Uterus (tissue), 4 donors: ENCODE results near the gene SLC35D1. TPM values are rescaled to one million over a fixed set of nuclear protein-coding genes. Genes with fewer than 3 reads are reported as not detected.
A peak's percentile ranks its signal among the peaks of the same experiment; 100 is the strongest.

Source experiments
- DNase-seq, 2 donors: peaks; one replicate each; pipeline ENCODE4 v3.0.0-alpha.2; 2019 to 2020
- H3K27ac ChIP-seq, 2 donors: fragments of 200-600 bp; sonication (generic); 1 replicate in 1 of 2; 2 replicates in 1 of 2; pipeline ENCODE4 v1.5.1; 2016 to 2018
- H3K27me3 ChIP-seq, 2 donors: fragments of 200-600 bp; sonication (generic); one replicate each; pipeline ENCODE4 v1.5.1; 2018 to 2019; ENCODE audit warnings: control low read depth in 1 of 2
- H3K36me3 ChIP-seq, 2 donors: fragments of 200-600 bp; sonication (generic); one replicate each; pipeline ENCODE4 v1.5.1; 2019; ENCODE audit warnings: control low read depth in 1 of 2
- H3K4me1 ChIP-seq, 2 donors: fragments of 200-600 bp; sonication (generic); one replicate each; pipeline ENCODE4 v1.5.1; 2018 to 2019; ENCODE audit warnings: control low read depth in 1 of 2
- H3K4me3 ChIP-seq, 2 donors: fragments of 200-600 bp; sonication (generic); 1 replicate in 1 of 2; 2 replicates in 1 of 2; pipeline ENCODE4 v1.5.1; 2018 to 2019; ENCODE audit warnings: mild to moderate bottlenecking in 1 of 2
- H3K9me3 ChIP-seq, 2 donors: fragments of 200-600 bp; sonication (generic); one replicate each; pipeline ENCODE4 v1.5.1; 2019; ENCODE audit warnings: control low read depth in 1 of 2
- POLR2A ChIP-seq, 2 donors: fragments of 450-650 bp; IDR thresholded peaks; one replicate each; pipeline ENCODE4 v1.6.1; 2016; ENCODE audit warnings: antibody characterized with exemption in 2 of 2, mild to moderate bottlenecking in 1 of 2, moderate library complexity in 1 of 2
- intact Hi-C: fragments of 100-400 bp; cut with DNase I; formaldehyde crosslinking; loops from one replicate; pipeline ENCODE4 v1.15.1; 2023; ENCODE audit warnings: low total_unique reads
- total RNA-seq, 4 donors: library from RNA; depleted of rRNA in 3 of 4; stranded (reverse); fragments of >200 nt in 3 of 4; gene quantifications; one replicate each; pipeline versions ENCODE4 v1.1.0 to v1.2.4, GENCODE V29; 2014 to 2023
- TF ChIP-seq, protein P1 (sequence below), 4 experiments: fragments of 200-600 bp in 2 of 4; fragments of 450-650 bp in 2 of 4; sonication (generic) in 2 of 4; IDR thresholded peaks; one replicate each; pipeline ENCODE4 v1.5.1; 2016 to 2019; ENCODE audit warnings: antibody characterized with exemption in 4 of 4, mild to moderate bottlenecking in 2 of 4, moderate library complexity in 1 of 4
- donor health status: DM: yes; HTN: yes; CAD: no.

The SLC35D1 gene
- total RNA-seq, 4 donors from 2014 or later, result 5.0 to 21.8 (median 8.8) TPM

DNA sequence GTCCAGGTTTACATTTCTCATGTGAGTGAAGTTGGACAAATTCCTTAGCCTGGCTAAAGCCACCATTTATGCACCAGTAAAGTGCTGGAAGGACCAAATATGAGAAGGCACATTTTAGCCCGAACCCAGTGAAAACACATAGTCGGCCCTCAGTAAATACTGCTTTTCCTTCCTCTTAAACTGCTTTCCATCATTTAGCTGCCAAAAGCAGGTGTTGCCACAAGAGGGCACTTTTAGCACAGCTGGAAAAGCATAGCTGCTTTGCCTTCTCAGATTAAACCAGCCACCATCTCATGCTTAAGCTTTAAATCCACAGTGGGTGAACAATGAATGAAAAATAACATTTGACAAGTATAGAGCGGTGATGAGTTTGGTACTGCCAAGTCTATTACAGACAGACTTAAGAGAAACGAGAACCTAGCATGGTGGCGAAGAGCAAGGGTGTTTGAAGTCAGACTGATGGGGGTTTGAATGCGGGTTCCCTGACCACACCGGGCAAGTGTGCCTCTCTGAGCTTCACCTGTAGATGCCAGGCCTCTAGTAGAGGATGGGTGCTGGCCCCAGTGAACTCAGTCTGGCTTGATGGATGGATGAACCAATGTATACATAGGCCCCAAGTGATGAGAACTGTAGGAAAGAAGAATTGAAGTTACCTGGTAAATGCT, 57.8 kb downstream of the SLC35D1 start:
- Histone ChIP-seq H3K9me3 (no peaks in the 10 kb centered on the region), H3K4me1 (no peaks in the 10 kb centered on the region), H3K27me3 (no peaks in the 10 kb centered on the region), H3K27ac (no peak overlapping the region), H3K4me3 (no peak overlapping the region), H3K36me3 (no peaks in the 10 kb centered on the region)
- TF ChIP-seq, protein P1, sequence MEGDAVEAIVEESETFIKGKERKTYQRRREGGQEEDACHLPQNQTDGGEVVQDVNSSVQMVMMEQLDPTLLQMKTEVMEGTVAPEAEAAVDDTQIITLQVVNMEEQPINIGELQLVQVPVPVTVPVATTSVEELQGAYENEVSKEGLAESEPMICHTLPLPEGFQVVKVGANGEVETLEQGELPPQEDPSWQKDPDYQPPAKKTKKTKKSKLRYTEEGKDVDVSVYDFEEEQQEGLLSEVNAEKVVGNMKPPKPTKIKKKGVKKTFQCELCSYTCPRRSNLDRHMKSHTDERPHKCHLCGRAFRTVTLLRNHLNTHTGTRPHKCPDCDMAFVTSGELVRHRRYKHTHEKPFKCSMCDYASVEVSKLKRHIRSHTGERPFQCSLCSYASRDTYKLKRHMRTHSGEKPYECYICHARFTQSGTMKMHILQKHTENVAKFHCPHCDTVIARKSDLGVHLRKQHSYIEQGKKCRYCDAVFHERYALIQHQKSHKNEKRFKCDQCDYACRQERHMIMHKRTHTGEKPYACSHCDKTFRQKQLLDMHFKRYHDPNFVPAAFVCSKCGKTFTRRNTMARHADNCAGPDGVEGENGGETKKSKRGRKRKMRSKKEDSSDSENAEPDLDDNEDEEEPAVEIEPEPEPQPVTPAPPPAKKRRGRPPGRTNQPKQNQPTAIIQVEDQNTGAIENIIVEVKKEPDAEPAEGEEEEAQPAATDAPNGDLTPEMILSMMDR (IDR thresholded peaks at IDR 0.05), result peak; percentile 49 to 65 (median 62)
- TF ChIP-seq POLR2A (IDR thresholded peaks at IDR 0.05), result no peak
- peak; percentile 45 to 49 for DNase-seq
- intact Hi-C loops, result loop anchor here (5.0 kb wide), 1 partner anchor 151 kb away; no protein-coding TSS in a partner anchor

DNA sequence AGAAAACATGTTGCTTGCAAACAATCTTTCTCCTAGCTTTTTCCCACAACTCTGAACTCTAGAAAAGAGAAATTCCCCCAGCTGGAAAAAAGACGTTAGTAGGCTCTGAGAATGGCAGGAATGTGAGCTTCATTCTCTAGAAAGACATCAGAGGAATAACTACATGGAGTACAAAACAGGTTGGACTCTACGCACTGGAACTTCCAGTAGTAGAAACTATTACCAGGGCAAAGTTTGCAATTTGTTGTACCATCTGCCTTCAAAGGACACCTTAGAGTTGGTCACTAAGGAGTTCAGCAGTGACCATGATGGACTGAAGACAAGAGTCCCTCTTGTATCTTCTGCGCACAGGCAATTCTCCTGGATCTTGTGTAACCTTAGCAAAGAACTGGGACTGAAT, 60.9 kb downstream of the SLC35D1 start:
- intact Hi-C loops, result no loop called here
- Histone ChIP-seq H3K9me3 (no peaks in the 10 kb centered on the region), H3K4me1 (no peaks in the 10 kb centered on the region), H3K27me3 (no peaks in the 10 kb centered on the region), H3K4me3 (no peak overlapping the region), H3K36me3 (no peaks in the 10 kb centered on the region), H3K27ac (no peak overlapping the region)
- TF ChIP-seq POLR2A (IDR thresholded peaks at IDR 0.05), result no peak
- TF ChIP-seq, protein P1 (IDR thresholded peaks at IDR 0.05), result no peak
- DNase-seq, result no peak

DNA sequence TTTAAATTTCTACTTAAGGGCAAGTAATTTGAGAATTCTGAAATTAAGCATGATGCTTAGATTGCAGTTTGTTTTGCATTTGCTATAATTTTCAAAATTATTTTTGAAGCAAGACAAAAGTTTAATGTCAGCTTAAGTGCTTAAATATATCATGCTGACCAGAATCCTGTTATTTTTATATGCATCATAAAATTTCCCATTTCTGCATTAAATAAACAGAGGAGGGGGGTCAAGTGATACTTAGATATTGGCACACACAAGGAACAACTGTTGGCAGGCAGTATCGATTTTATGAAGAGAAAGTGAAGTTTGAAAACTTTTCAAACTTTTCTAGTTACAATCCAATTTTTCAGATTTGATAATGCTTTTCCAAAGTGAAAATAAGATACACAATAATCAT, 68.1 kb downstream of the SLC35D1 start:
- DNase-seq, result no peak
- no peak for TF ChIP-seq POLR2A (IDR thresholded peaks at IDR 0.05)
- TF ChIP-seq, protein P1 (IDR thresholded peaks at IDR 0.05), result no peak
- intact Hi-C loops, result no loop called here
- no peaks in the 10 kb centered on the region for H3K9me3 ChIP-seq
- H3K36me3 ChIP-seq, result no peaks in the 10 kb centered on the region
- no peak overlapping the region for H3K27ac ChIP-seq
- H3K4me1 ChIP-seq, result peaks cover 0 to 2% of the 10 kb centered on the region in 2 donors
- no peak overlapping the region for H3K4me3 ChIP-seq
- H3K27me3 ChIP-seq, result no peaks in the 10 kb centered on the region

DNA sequence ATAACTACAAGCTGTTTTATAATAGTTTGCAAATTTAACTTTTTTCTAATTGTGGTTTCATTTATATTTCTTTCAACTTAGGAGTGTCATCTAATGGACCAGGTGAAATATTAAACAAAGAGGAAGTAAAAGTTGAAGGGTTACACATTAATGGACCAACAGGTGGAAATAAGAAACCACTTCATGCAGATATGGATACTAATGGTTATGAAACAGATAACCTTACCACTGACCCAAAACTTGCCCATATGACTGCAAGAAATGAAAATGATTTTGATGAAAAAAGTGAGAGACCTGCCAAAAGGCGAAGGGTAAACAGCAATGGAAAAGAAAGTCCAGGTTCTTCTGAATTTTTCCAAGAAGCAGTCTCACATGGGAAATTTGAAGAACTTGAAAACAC, 69.5 kb downstream of the SLC35D1 start:
- DNase-seq, result no peak
- H3K4me1 ChIP-seq, result peaks cover 0 to 5% of the 10 kb centered on the region in 2 donors
- H3K27ac ChIP-seq, result no peak overlapping the region
- intact Hi-C loops, result no loop called here
- no peak overlapping the region for H3K4me3 ChIP-seq
- no peaks in the 10 kb centered on the region for H3K36me3 ChIP-seq
- no peaks in the 10 kb centered on the region for H3K9me3 ChIP-seq
- H3K27me3 ChIP-seq, result no peaks in the 10 kb centered on the region
- TF ChIP-seq, protein P1 (IDR thresholded peaks at IDR 0.05), result no peak
- no peak for TF ChIP-seq POLR2A (IDR thresholded peaks at IDR 0.05)

DNA sequence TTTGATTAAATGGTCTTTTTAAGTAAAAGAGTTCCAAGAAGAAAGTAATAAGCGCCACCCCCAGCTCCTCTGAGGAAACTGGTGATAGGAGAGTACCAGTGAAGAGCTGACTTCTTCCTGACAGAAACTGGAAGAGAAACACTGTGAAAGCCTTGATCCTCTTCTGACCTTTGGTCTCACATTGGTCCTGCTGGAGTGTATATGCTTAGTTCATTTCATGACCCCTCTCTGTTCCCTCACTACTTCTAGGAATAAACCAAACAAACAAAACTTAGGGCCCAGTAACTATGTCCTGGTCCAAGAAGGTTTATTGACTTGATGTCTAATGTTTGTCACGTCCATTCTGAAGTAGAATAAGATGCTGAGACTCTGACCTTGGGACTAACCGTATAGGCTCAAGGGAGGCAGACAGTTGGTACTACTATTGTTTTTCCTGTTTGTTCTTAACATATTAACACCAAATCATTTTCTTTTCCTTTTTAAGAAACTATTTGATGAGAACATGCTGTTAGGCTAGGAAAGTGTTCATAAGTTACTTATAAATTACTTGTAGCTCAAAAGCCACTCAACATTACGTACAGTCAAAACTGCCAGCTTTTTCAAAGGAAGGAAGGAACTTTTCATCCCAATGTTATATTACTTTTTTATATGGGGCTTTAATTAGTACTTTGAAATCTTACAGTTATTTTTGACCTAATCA, 71.2 kb downstream of the SLC35D1 start:
- Histone ChIP-seq H3K9me3 (no peaks in the 10 kb centered on the region), H3K4me3 (no peak overlapping the region), H3K27me3 (no peaks in the 10 kb centered on the region), H3K27ac (peak overlapping the region in 1 of 2 donors; percentile 64), H3K36me3 (no peaks in the 10 kb centered on the region), H3K4me1 (peaks cover 0 to 5% of the 10 kb centered on the region in 2 donors)
- no peak for TF ChIP-seq POLR2A (IDR thresholded peaks at IDR 0.05)
- TF ChIP-seq, protein P1 (IDR thresholded peaks at IDR 0.05), result no peak
- DNase-seq, result no peak
- intact Hi-C loops, result no loop called here
